H1 (cell line): ENCODE measurements around the gene KCNC2. TPM values are rescaled to one million over a fixed set of nuclear protein-coding genes. Genes with fewer than 3 reads are reported as not detected.

Experiments used
- CTCF ChIA-PET: fragments of 300-600 bp; sonication (Branson Sonifier 250); formaldehyde crosslinking; loops from one replicate; lab custom pipeline; 2021; ENCODE audit not compliant: partially characterized antibody; lab: Charles Lee
- POLR2A ChIA-PET: fragments of 300-600 bp; sonication (Branson Sonifier 250); formaldehyde crosslinking; loops from one replicate; lab custom pipeline; 2021; ENCODE audit warnings: inconsistent platforms; ENCODE audit not compliant: partially characterized antibody; lab: Charles Lee
- DNase-seq, 2 experiments: peaks; one replicate each; pipeline versions ENCODE4 v3.0.0 to v3.0.0-alpha.2; 2010 to 2022; ENCODE audit warnings: low spot score in 2 of 2, low read depth in 1 of 2, mixed read lengths in 1 of 2
- FAIRE-seq: peaks from 2 replicates; lab custom pipeline; 2011; peaks lifted over from hg19 to GRCh38; lab: Jason Lieb, UNC
- H2AFZ ChIP-seq: 2 replicates; pipeline ENCODE4 v1.8.1; 2012; ENCODE audit warnings: low read length, inconsistent platforms
- H2AK5ac ChIP-seq: 2 replicates; pipeline ENCODE4 v1.6.1; 2013; ENCODE audit warnings: low read depth, low read length
- H2BK120ac ChIP-seq: replicated peaks from 2 replicates; pipeline ENCODE3; 2013; ENCODE audit warnings: low read depth, low read length, inconsistent platforms
- H2BK12ac ChIP-seq: 2 replicates; pipeline ENCODE4 v1.6.1; 2013; ENCODE audit warnings: low read depth, low read length
- H2BK15ac ChIP-seq: 2 replicates; pipeline ENCODE4 v1.6.1; 2013; ENCODE audit warnings: low read length
- H2BK20ac ChIP-seq: 2 replicates; pipeline ENCODE4 v1.6.1; 2013; ENCODE audit warnings: low read length
- H2BK5ac ChIP-seq: 2 replicates; pipeline ENCODE4 v1.6.1; 2013; ENCODE audit warnings: low read depth, low read length
- H3K14ac ChIP-seq: 2 replicates; pipeline ENCODE4 v1.6.1; 2013; ENCODE audit warnings: inconsistent platforms; ENCODE audit not compliant: insufficient read length
- H3K18ac ChIP-seq: 2 replicates; pipeline ENCODE4 v1.6.1; 2013; ENCODE audit warnings: low read length; ENCODE audit errors: extremely low read depth
- H3K23ac ChIP-seq: 2 replicates; pipeline ENCODE4 v1.6.1; 2013; ENCODE audit warnings: inconsistent platforms; ENCODE audit not compliant: insufficient read length
- H3K23me2 ChIP-seq: 2 replicates; pipeline ENCODE4 v1.6.1; 2013; ENCODE audit warnings: low read depth, low read length
- H3K27ac ChIP-seq: 2 replicates; pipeline ENCODE4 v1.6.1; 2011; ENCODE audit warnings: low read depth, low read length, inconsistent platforms
- H3K27me3 ChIP-seq, 4 experiments: replicated peaks in 1 of 4; 1 replicate in 1 of 4; 2 replicates in 3 of 4; pipeline versions ENCODE4 v1.6.1 to v1.8.1; 2011 to 2013; ENCODE audit warnings: low read length in 3 of 4, mild to moderate bottlenecking in 3 of 4, inconsistent platforms in 2 of 4, mixed read lengths in 2 of 4, moderate library complexity in 1 of 4; ENCODE audit not compliant: control insufficient read depth in 3 of 4, insufficient read depth in 3 of 4; ENCODE audit errors: extremely low read depth in 1 of 4
- H3K36me3 ChIP-seq, 4 experiments: 2 replicates each; pipeline versions ENCODE4 v1.6.1 to v1.8.1; 2011 to 2013; ENCODE audit warnings: mild to moderate bottlenecking in 4 of 4, low read length in 3 of 4, moderate library complexity in 2 of 4, control low read depth in 1 of 4, inconsistent platforms in 1 of 4; ENCODE audit not compliant: insufficient read depth in 4 of 4, control insufficient read depth in 2 of 4
- H3K4ac ChIP-seq: replicated peaks from 2 replicates; pipeline ENCODE3; 2013; ENCODE audit warnings: low read length, low read depth, mixed read lengths, inconsistent platforms; ENCODE audit not compliant: insufficient read length
- H3K4me1 ChIP-seq, 4 experiments: replicated peaks in 1 of 4; 1 replicate in 1 of 4; 2 replicates in 3 of 4; pipeline versions ENCODE4 v1.6.1 to v1.8.1; 2011 to 2013; ENCODE audit warnings: low read length in 3 of 4, inconsistent platforms in 2 of 4, mixed read lengths in 1 of 4; ENCODE audit not compliant: insufficient read depth in 4 of 4, control insufficient read depth in 3 of 4
- H3K4me2 ChIP-seq, 2 experiments: 2 replicates each; pipeline versions ENCODE4 v1.6.1 to v1.8.1; 2011 to 2013; ENCODE audit warnings: low read depth in 2 of 2, low read length in 2 of 2, control low read depth in 1 of 2, inconsistent platforms in 1 of 2, mild to moderate bottlenecking in 1 of 2; ENCODE audit not compliant: insufficient read depth in 1 of 2
- H3K4me3 ChIP-seq, 4 experiments: fragments of 200-600, 300-600 bp in 1 of 4; sonication (generic), shearing (Covaris generic), sonication (Bioruptor Twin) in 1 of 4; 2 replicates each; pipeline versions ENCODE4 v1.5.1 to v1.8.1; 2011 to 2016; ENCODE audit warnings: low read length in 4 of 4, low read depth in 3 of 4, control low read depth in 2 of 4, inconsistent platforms in 2 of 4, mild to moderate bottlenecking in 2 of 4, mixed read lengths in 1 of 4, moderate library complexity in 1 of 4; ENCODE audit not compliant: insufficient read depth in 2 of 4; ENCODE audit errors: extremely low read depth in 1 of 4
- H3K56ac ChIP-seq: replicated peaks from 2 replicates; pipeline ENCODE3; 2013; ENCODE audit warnings: low read depth, mild to moderate bottlenecking, mixed read lengths, low read length, inconsistent platforms; ENCODE audit not compliant: insufficient read length
- H3K79me1 ChIP-seq: 2 replicates; pipeline ENCODE4 v1.6.1; 2013; ENCODE audit warnings: low read depth, low read length, control low read depth
- H3K79me2 ChIP-seq, 2 experiments: 2 replicates each; pipeline versions ENCODE4 v1.6.1 to v1.8.1; 2012 to 2013; ENCODE audit warnings: low read length in 2 of 2, mild to moderate bottlenecking in 2 of 2, inconsistent platforms in 1 of 2; ENCODE audit not compliant: insufficient read depth in 2 of 2, control insufficient read depth in 1 of 2
- H3K9ac ChIP-seq, 4 experiments: replicated peaks in 1 of 4; 1 replicate in 1 of 4; 2 replicates in 3 of 4; pipeline versions ENCODE4 v1.6.1 to v1.8.1; 2011 to 2013; ENCODE audit warnings: low read depth in 3 of 4, low read length in 3 of 4, control low read depth in 2 of 4, mild to moderate bottlenecking in 2 of 4, moderate library complexity in 2 of 4, inconsistent platforms in 1 of 4; ENCODE audit errors: extremely low read depth in 1 of 4
- H3K9me3 ChIP-seq, 2 experiments: 2 replicates each; pipeline versions ENCODE4 v1.6.1 to v1.8.1; 2012 to 2013; ENCODE audit warnings: mild to moderate bottlenecking in 2 of 2, moderate library complexity in 2 of 2, control low read depth in 1 of 2, inconsistent platforms in 1 of 2, low read depth in 1 of 2, low read length in 1 of 2, mixed read lengths in 1 of 2; ENCODE audit not compliant: insufficient read depth in 2 of 2
- H4K20me1 ChIP-seq, 2 experiments: replicated peaks in 1 of 2; 2 replicates each; pipeline versions ENCODE3 to v1.8.1; 2011 to 2013; ENCODE audit warnings: inconsistent platforms in 2 of 2, low read length in 2 of 2, mild to moderate bottlenecking in 1 of 2; ENCODE audit not compliant: insufficient read depth in 2 of 2, control insufficient read depth in 1 of 2
- H4K5ac ChIP-seq: 2 replicates; pipeline ENCODE4 v1.6.1; 2013; ENCODE audit warnings: low read length, low read depth, mixed read lengths, inconsistent platforms; ENCODE audit not compliant: insufficient read length
- H4K8ac ChIP-seq: 2 replicates; pipeline ENCODE4 v1.8.0; 2013; ENCODE audit warnings: mild to moderate bottlenecking, moderate library complexity, low read length, inconsistent platforms; ENCODE audit not compliant: insufficient read depth; ENCODE audit errors: extremely low read depth
- H4K91ac ChIP-seq: replicated peaks from 2 replicates; pipeline ENCODE3; 2013; ENCODE audit warnings: low read length, mixed read lengths, inconsistent platforms; ENCODE audit not compliant: insufficient read length
- CEBPB ChIP-seq: IDR thresholded peaks from 2 replicates; pipeline ENCODE4 v1.6.1; 2012; ENCODE audit warnings: low read depth, low read length
- CHD2 ChIP-seq: IDR thresholded peaks from 2 replicates; pipeline ENCODE4 v1.6.1; 2012; ENCODE audit warnings: low read length, improper control_type of control experiment
- EZH2 ChIP-seq: fragments of 200-600 bp; sonication (generic); IDR thresholded peaks from 2 replicates; pipeline ENCODE4 v1.7.1; 2012; ENCODE audit warnings: low read depth, mild to moderate bottlenecking, moderate library complexity, low read length, inconsistent platforms; ENCODE audit not compliant: severe bottlenecking
- FOSL1 ChIP-seq: IDR thresholded peaks from 2 replicates; pipeline ENCODE4 v1.6.1; 2011; ENCODE audit warnings: mild to moderate bottlenecking, low read depth, low read length, moderate library complexity; ENCODE audit not compliant: insufficient read depth
- GABPA ChIP-seq: IDR thresholded peaks from 2 replicates; pipeline ENCODE4 v1.6.1; 2011; ENCODE audit warnings: mild to moderate bottlenecking, low read length, moderate library complexity, borderline replicate concordance; ENCODE audit not compliant: insufficient read depth
- HDAC2 ChIP-seq, 2 experiments: fragments of 300-600 bp in 1 of 2; sonication (generic) in 1 of 2; IDR thresholded peaks; 2 replicates each; pipeline ENCODE4 v1.6.1; 2011 to 2012; ENCODE audit warnings: low read depth in 2 of 2, low read length in 2 of 2, mild to moderate bottlenecking in 2 of 2, moderate library complexity in 2 of 2, borderline replicate concordance in 1 of 2, inconsistent platforms in 1 of 2
- KDM1A ChIP-seq: fragments of 200-600, 300-600 bp; sonication (generic); IDR thresholded peaks from 2 replicates; pipeline ENCODE4 v1.7.1; 2016; ENCODE audit warnings: mild to moderate bottlenecking, low read length, borderline replicate concordance
- NANOG ChIP-seq: IDR thresholded peaks from 2 replicates; pipeline ENCODE4 v1.6.1; 2011; ENCODE audit warnings: low read length, low read depth, mild to moderate bottlenecking, inconsistent platforms; ENCODE audit not compliant: insufficient read depth, poor library complexity, severe bottlenecking
- POLR2AphosphoS5 ChIP-seq: IDR thresholded peaks from 2 replicates; pipeline ENCODE4 v1.6.1; 2011; ENCODE audit warnings: low read depth, low read length
- SIN3A ChIP-seq, 2 experiments: IDR thresholded peaks in 1 of 2; conservative IDR thresholded peaks in 1 of 2; 2 replicates each; pipeline ENCODE4 v1.6.1; 2011 to 2012; ENCODE audit warnings: low read length in 2 of 2, improper control_type of control experiment in 1 of 2, low read depth in 1 of 2, mild to moderate bottlenecking in 1 of 2
- SIX5 ChIP-seq: IDR thresholded peaks from 2 replicates; pipeline ENCODE4 v1.6.1; 2011; ENCODE audit warnings: mild to moderate bottlenecking, low read depth, low read length
- SP2 ChIP-seq: IDR thresholded peaks from 2 replicates; pipeline ENCODE4 v1.6.1; 2012; ENCODE audit warnings: mild to moderate bottlenecking, low read length, inconsistent platforms
- SRF ChIP-seq: IDR thresholded peaks from 2 replicates; pipeline ENCODE4 v1.6.1; 2011; ENCODE audit warnings: mild to moderate bottlenecking, low read depth, low read length, moderate library complexity
- ZNF274 ChIP-seq: IDR thresholded peaks from 2 replicates; pipeline ENCODE4 v1.7.0; 2012; ENCODE audit warnings: low read length, borderline replicate concordance; ENCODE audit errors: extremely low read depth
- WGBS, 2 experiments: shearing (Covaris generic) in 1 of 2; methylation state at CpG; one replicate each; pipeline versions ENCODE4 v1.1.6 to v1.1.7; 2013 to 2015; ENCODE audit warnings: low lambda C conversion rate in 2 of 2, mixed read lengths in 2 of 2, inconsistent platforms in 1 of 2, low coverage in 1 of 2, missing lambda C conversion rate in 1 of 2; ENCODE audit not compliant: insufficient replicate concordance in 2 of 2, insufficient coverage in 1 of 2, insufficient read length in 1 of 2; ENCODE audit errors: extremely low coverage in 1 of 2, missing lambda C conversion rate in 1 of 2; 5-methylcytosine and 5-hydroxymethylcytosine counted together
- polyA plus RNA-seq, 7 experiments: library from polyadenylated mRNA; depleted of rRNA in 3 of 7; stranded (reverse) in 5 of 7; unstranded in 2 of 7; fragments of >200 nt in 5 of 7; fragments of 200-250 nt in 2 of 7; gene quantifications; 1 replicate in 5 of 7; 2 replicates in 1 of 7; 4 replicates in 1 of 7; pipeline versions ENCODE4 v1.2.1 to v1.2.3, GENCODE V29; 2011 to 2013; ENCODE audit warnings: missing spikeins in 2 of 7, mixed read lengths in 2 of 7
- total RNA-seq: library from RNA; stranded (reverse); fragmentation: NEBNext Ultra II Directional; extraction: Animal tissue kit (Norgen Biotek cat#: 25700); gene quantifications from 2 replicates; pipeline ENCODE4 v1.2.1, GENCODE V29; 2021

KCNC2 gene
- total and polyA plus RNA-seq, 2 of the 8 experiments (the other 6 are each of a cell fraction or from before 2014, with no cell fraction given) = 0.03 TPM; not detected in 1

- Histone ChIP-seq H4K20me1 (no peaks in the 10 kb centered on the region), H3K4me3 (no peak overlapping the region), H2BK20ac (no peak overlapping the region), H3K27me3 (no peaks in the 10 kb centered on the region), H3K4me2 (no peak overlapping the region), H3K79me2 (no peaks in the 10 kb centered on the region), H3K18ac (no peak overlapping the region), H4K8ac (no peak overlapping the region), H3K23ac (no peak overlapping the region), H3K36me3 (no peaks in the 10 kb centered on the region), H3K4me1 (no peaks in the 10 kb centered on the region), H3K9me3 (no peaks in the 10 kb centered on the region), H4K91ac (no peak overlapping the region), H3K4ac (no peak overlapping the region), H2BK15ac (no peak overlapping the region), H4K5ac (no peak overlapping the region), H2BK12ac (no peak overlapping the region), H2AK5ac (no peak overlapping the region), H2BK120ac (no peak overlapping the region), H3K27ac (no peak overlapping the region), H3K23me2 (no peaks in the 10 kb centered on the region), H2BK5ac (no peak overlapping the region), H3K56ac (no peak overlapping the region), H3K14ac (no peak overlapping the region), H2AFZ (no peak overlapping the region), H3K9ac (no peak overlapping the region), H3K79me1 (no peaks in the 10 kb centered on the region)
- FAIRE-seq (no peak), DNase-seq (no peak)
- POLR2A ChIA-PET = no interaction called here
- CTCF ChIA-PET = interaction anchor here (0.7 to 1.0 kb wide), 2 partner anchors 10 to 501 kb away, joined by 3 to 5 read pairs; no protein-coding TSS in a partner anchor
- 89% methylated on average over 3 of the region's 3 CpGs; no CpG with 5 or more reads in 1 of the 2 experiments for WGBS, 2 experiments
- no peak for TF ChIP-seq EZH2
- no peak for TF ChIP-seq FOSL1
- TF ChIP-seq SRF = no peak
- no peak for TF ChIP-seq SP2
- TF ChIP-seq HDAC2 (IDR thresholded peaks at IDR 0.05; ENCODE audit: borderline replicate concordance in 1 of 2, low read depth in 2 of 2, low read length in 2 of 2) = no peak
- no peak for TF ChIP-seq SIX5
- TF ChIP-seq KDM1A = no peak
- TF ChIP-seq ZNF274 = no peak
- no peak for TF ChIP-seq CHD2
- TF ChIP-seq GABPA = no peak
- no peak for TF ChIP-seq CEBPB
- TF ChIP-seq SIN3A (conservative IDR thresholded peaks at IDR 0.05 in 1 of 2, IDR thresholded peaks at IDR 0.05 in 1 of 2; ENCODE audit: low read depth in 1 of 2, low read length in 2 of 2) = no peak
- TF ChIP-seq POLR2AphosphoS5 = no peak
- TF ChIP-seq NANOG = no peak
These were observed 210.2 kb downstream of the KCNC2 start for GRCh38 chr12:74999474-74999873.
